ENCODE data around the gene MYRIP. TPM values are rescaled to one million over a fixed set of nuclear protein-coding genes. Genes with fewer than 3 reads are reported as not detected.

Gene MYRIP
- polyA plus RNA-seq, 3 donors: not detected

- Mint-ChIP-seq H3K4me3 (no peak overlapping the region), H3K9me3 (peaks cover 0 to 6% (median 2%) of the 10 kb centered on the region in 7 donors), H3K27ac (no peak overlapping the region), H3K4me1 (no peaks in the 10 kb centered on the region), H3K27me3 (ENCODE audit: low read depth in 3 of 3) (peaks cover 0 to 3% (median 3%) of the 10 kb centered on the region in 3 donors), H3K36me3 (no peaks in the 10 kb centered on the region)
- no peak overlapping the region for H3K9ac ChIP-seq (ENCODE audit: insufficient read depth, low read length, poor library complexity, severe bottlenecking)
- no peaks in the 10 kb centered on the region for H3K36me3 ChIP-seq (replicated peaks in 1 of 2; ENCODE audit: control insufficient read depth in 1 of 2, insufficient read depth in 2 of 2, low read length in 2 of 2)
- H3K9me3 ChIP-seq (replicated peaks in 1 of 2; ENCODE audit: control insufficient read depth in 1 of 2, insufficient read depth in 1 of 2, low read length in 2 of 2): no peaks in the 10 kb centered on the region
- H3K4me2 ChIP-seq (replicated peaks; ENCODE audit: extremely low read depth, low read length, poor library complexity, severe bottlenecking): no peak overlapping the region
- no peak for DNase-seq
- no peaks in the 10 kb centered on the region for H4K20me1 ChIP-seq (ENCODE audit: insufficient read depth, low read length)
- TF ChIP-seq CTCF (IDR thresholded peaks at IDR 0.05): no peak
- H3K27ac ChIP-seq (ENCODE audit: low read depth in 1 of 2, low read length in 2 of 2): no peak overlapping the region
- no peaks in the 10 kb centered on the region for H3K4me1 ChIP-seq (ENCODE audit: control insufficient read depth in 1 of 2, insufficient read depth in 2 of 2, low read length in 2 of 2)
- H3K4me3 ChIP-seq (replicated peaks in 1 of 3; ENCODE audit: low read depth in 2 of 3, low read length in 3 of 3): no peak overlapping the region
- WGBS (ENCODE audit: insufficient coverage): 71% methylated on average over 1 of the region's 2 CpGs
- H3K27me3 ChIP-seq (ENCODE audit: control insufficient read depth in 2 of 2, insufficient read depth in 2 of 2, low read length in 2 of 2): no peaks in the 10 kb centered on the region
- H2AFZ ChIP-seq (ENCODE audit: insufficient read depth, low read depth, low read length, poor library complexity, severe bottlenecking): no peak overlapping the region
- H3K79me2 ChIP-seq (ENCODE audit: insufficient read depth, low read length): no peaks in the 10 kb centered on the region
- intact Hi-C loops (cut with micrococcal nuclease): no loop called here
Measured at GRCh38 chr3:39970982-39971381, 161.6 kb downstream of the MYRIP start.

GRCh38 chr3:39971559-39972031 lies 162.2 kb downstream of the MYRIP start:
- peaks cover 0 to 3% (median 3%) of the 10 kb centered on the region in 3 donors for H3K27me3 Mint-ChIP-seq (ENCODE audit: low read depth in 3 of 3)
- Histone ChIP-seq H3K79me2 (ENCODE audit: insufficient read depth, low read length) (no peaks in the 10 kb centered on the region), H3K36me3 (replicated peaks in 1 of 2; ENCODE audit: control insufficient read depth in 1 of 2, insufficient read depth in 2 of 2, low read length in 2 of 2) (no peaks in the 10 kb centered on the region), H3K27ac (ENCODE audit: low read depth in 1 of 2, low read length in 2 of 2) (no peak overlapping the region), H2AFZ (ENCODE audit: insufficient read depth, low read depth, low read length, poor library complexity, severe bottlenecking) (no peak overlapping the region), H3K4me1 (ENCODE audit: control insufficient read depth in 1 of 2, insufficient read depth in 2 of 2, low read length in 2 of 2) (no peaks in the 10 kb centered on the region), H3K4me3 (replicated peaks in 1 of 3; ENCODE audit: low read depth in 2 of 3, low read length in 3 of 3) (no peak overlapping the region), H3K9ac (ENCODE audit: insufficient read depth, low read length, poor library complexity, severe bottlenecking) (no peak overlapping the region), H3K9me3 (replicated peaks in 1 of 2; ENCODE audit: control insufficient read depth in 1 of 2, insufficient read depth in 1 of 2, low read length in 2 of 2) (no peaks in the 10 kb centered on the region), H3K4me2 (replicated peaks; ENCODE audit: extremely low read depth, low read length, poor library complexity, severe bottlenecking) (no peak overlapping the region), H4K20me1 (ENCODE audit: insufficient read depth, low read length) (no peaks in the 10 kb centered on the region), H3K27me3 (ENCODE audit: control insufficient read depth in 2 of 2, insufficient read depth in 2 of 2, low read length in 2 of 2) (no peaks in the 10 kb centered on the region)
- no CpG with 5 or more reads among the region's 3 CpGs for WGBS (ENCODE audit: insufficient coverage)
- H3K4me1 Mint-ChIP-seq: no peaks in the 10 kb centered on the region
- no peak for TF ChIP-seq CTCF (IDR thresholded peaks at IDR 0.05)
- H3K27ac Mint-ChIP-seq: no peak overlapping the region
- no peak for DNase-seq
- no peak overlapping the region for H3K4me3 Mint-ChIP-seq
- H3K36me3 Mint-ChIP-seq: no peaks in the 10 kb centered on the region
- intact Hi-C loops (cut with micrococcal nuclease): no loop called here
- peaks cover 0 to 6% (median 2%) of the 10 kb centered on the region in 7 donors for H3K9me3 Mint-ChIP-seq
